Measurements from ENCODE around the gene SCGB1D2.

Gene SCGB1D2

GRCh38 chr11:62264004-62264403 is 22.0 kb downstream of the SCGB1D2 start:
- no peak for DNase-seq

GRCh38 chr11:62266558-62266957 is 24.5 kb downstream of the SCGB1D2 start:
- no peak for DNase-seq

- DNase-seq: no peak
These were observed 25.0 kb downstream of the SCGB1D2 start for GRCh38 chr11:62267050-62267449.

GRCh38 chr11:62267576-62267975 is 25.5 kb downstream of the SCGB1D2 start:
- no peak for DNase-seq

- no peak for DNase-seq
These were observed 27.7 kb downstream of the SCGB1D2 start, which contains the start of gene SCGB2A2 for GRCh38 chr11:62269654-62270278. Gene SCGB2A2 (plus strand): TSS chr11:62270158. CDS start chr11:62270217, 59 bp downstream.

GRCh38 chr11:62273284-62273683 is 31.2 kb downstream of the SCGB1D2 start:
- DNase-seq: no peak

- DNase-seq: no peak
These were observed 31.8 kb downstream of the SCGB1D2 start for GRCh38 chr11:62273789-62274275.

GRCh38 chr11:62280452-62280851 is 38.4 kb downstream of the SCGB1D2 start:
- no peak for DNase-seq

All from 8988T (cell line).